ENCODE data around the gene ISM1. TPM values are rescaled to one million over a fixed set of nuclear protein-coding genes. Genes with fewer than 3 reads are reported as not detected.

Gene ISM1
- polyA plus RNA-seq, 1 donor: 0.81 TPM

DNA sequence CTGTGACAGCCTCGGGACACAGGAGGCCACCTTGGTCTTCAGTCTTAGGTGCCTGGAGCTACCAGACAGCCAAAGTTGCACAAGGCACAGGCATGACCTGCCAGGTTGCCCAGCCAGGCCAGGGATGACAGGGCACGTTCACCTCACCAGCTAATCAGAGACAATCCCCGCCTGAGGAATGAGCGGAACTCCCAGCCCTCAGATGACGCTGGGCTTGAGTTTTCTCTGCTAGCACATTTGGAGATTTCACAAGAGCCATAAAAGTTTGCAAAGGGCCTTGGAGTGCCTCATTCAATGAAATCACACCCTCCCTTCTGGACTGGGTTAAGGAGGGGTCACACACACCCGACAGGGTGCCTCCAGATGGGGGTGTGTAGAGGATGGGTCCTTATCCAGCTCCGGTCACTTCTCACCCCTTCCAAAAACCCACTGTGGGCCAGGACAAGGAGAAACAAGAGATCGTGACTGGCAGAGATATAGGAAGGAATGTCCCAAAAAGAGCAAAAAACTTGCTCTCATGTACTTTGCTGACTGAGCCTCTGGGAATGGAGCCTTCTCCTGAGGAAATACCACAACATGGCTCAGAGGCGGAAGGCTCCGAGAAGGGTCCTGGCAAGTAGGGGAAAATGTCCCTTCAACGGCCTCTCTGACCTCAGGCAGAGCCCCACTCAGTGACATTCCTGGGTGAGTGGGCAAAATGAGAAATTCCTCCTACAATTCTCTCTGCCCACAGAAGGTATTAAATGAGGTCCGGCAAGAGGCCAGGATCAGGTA, 121.6 kb downstream of the ISM1 start:
- no peak overlapping the region for H3K27ac ChIP-seq (ENCODE audit: low read length)
- peaks cover 18% of the 10 kb centered on the region for H3K4me1 ChIP-seq (ENCODE audit: control insufficient read depth, insufficient read depth, low read length)

DNA sequence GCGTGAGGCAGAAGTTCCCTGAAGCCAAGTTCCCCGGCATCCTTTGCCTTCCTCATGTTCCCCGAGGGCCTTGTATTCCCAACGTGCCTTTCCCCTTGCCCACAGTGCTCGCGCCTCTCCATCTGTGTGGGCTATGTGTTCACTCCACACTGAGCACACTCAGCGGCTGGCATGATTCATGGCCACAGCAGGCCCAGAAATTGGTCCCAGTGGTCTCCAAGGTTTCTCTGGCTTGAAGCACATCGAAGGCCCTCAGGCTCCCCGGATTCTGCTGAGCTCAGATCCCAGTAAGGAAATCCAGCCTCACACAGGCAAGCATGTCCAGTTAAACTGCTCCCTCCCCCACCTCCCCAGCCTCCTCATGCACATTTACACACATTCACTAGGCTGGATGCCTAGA, 123.6 kb downstream of the ISM1 start:
- H3K4me3 ChIP-seq (ENCODE audit: low read length): no peak overlapping the region
- peaks cover 8% of the 10 kb centered on the region for H3K4me1 ChIP-seq (ENCODE audit: control insufficient read depth, insufficient read depth, low read length)
- no peak for DNase-seq
- no peaks in the 10 kb centered on the region for H3K27me3 ChIP-seq (ENCODE audit: control insufficient read depth, insufficient read depth, low read length)
- H3K27ac ChIP-seq (ENCODE audit: low read length): no peak overlapping the region
- no peaks in the 10 kb centered on the region for H3K9me3 ChIP-seq (ENCODE audit: control insufficient read depth, low read depth, low read length)
- H3K36me3 ChIP-seq (ENCODE audit: control insufficient read depth, insufficient read depth, low read length): no peaks in the 10 kb centered on the region
- WGBS (ENCODE audit: insufficient coverage, low lambda C conversion rate): 100% methylated on average over 1 of the region's 9 CpGs

More for the DNA sequence above, 121.6 kb downstream of the ISM1 start:
- peak; percentile 43 to 57 for DNase-seq
- no peaks in the 10 kb centered on the region for H3K27me3 ChIP-seq (ENCODE audit: control insufficient read depth, insufficient read depth, low read length)
- no peaks in the 10 kb centered on the region for H3K9me3 ChIP-seq (ENCODE audit: control insufficient read depth, low read depth, low read length)
- H3K36me3 ChIP-seq (ENCODE audit: control insufficient read depth, insufficient read depth, low read length): no peaks in the 10 kb centered on the region
- 80% methylated on average over 1 of the region's 12 CpGs for WGBS (ENCODE audit: insufficient coverage, low lambda C conversion rate)
- H3K4me3 ChIP-seq (ENCODE audit: low read length): no peak overlapping the region

GRCh38 chr20:13348311-13349234, 127.5 kb downstream of the ISM1 start:
- no peaks in the 10 kb centered on the region for H3K4me1 ChIP-seq (ENCODE audit: control insufficient read depth, insufficient read depth, low read length)
- no peaks in the 10 kb centered on the region for H3K27me3 ChIP-seq (ENCODE audit: control insufficient read depth, insufficient read depth, low read length)
- WGBS (ENCODE audit: insufficient coverage, low lambda C conversion rate): 76% methylated on average over 2 of the region's 9 CpGs
- peak in 1 of 2 donors; percentile 13 for DNase-seq
- no peak overlapping the region for H3K4me3 ChIP-seq (ENCODE audit: low read length)
- no peak overlapping the region for H3K27ac ChIP-seq (ENCODE audit: low read length)
- no peaks in the 10 kb centered on the region for H3K36me3 ChIP-seq (ENCODE audit: control insufficient read depth, insufficient read depth, low read length)
- no peaks in the 10 kb centered on the region for H3K9me3 ChIP-seq (ENCODE audit: control insufficient read depth, low read depth, low read length)

DNA sequence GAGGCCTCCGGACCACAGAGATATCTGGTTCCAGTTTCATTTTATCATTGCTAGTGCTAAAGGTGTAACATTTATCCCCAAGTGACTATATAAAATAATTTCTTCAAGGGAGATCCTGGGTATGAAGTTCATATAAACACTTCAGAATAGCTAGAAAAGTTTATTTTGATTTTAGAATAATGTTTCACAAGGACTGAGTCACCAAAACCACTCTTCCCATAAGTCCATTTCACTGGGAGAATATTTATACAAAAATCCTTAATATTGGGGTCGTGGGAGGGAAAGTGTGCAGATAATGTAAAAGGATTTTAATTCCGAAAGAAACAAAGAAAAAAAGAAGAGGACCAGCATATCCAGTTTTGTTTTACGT, 128.1 kb downstream of the ISM1 start:
- no peak overlapping the region for H3K27ac ChIP-seq (ENCODE audit: low read length)
- DNase-seq: no peak
- no peak overlapping the region for H3K4me3 ChIP-seq (ENCODE audit: low read length)
- WGBS (ENCODE audit: insufficient coverage, low lambda C conversion rate): 92% methylated on average over 2 of the region's 4 CpGs
- H3K9me3 ChIP-seq (ENCODE audit: control insufficient read depth, low read depth, low read length): no peaks in the 10 kb centered on the region
- H3K4me1 ChIP-seq (ENCODE audit: control insufficient read depth, insufficient read depth, low read length): no peaks in the 10 kb centered on the region
- H3K36me3 ChIP-seq (ENCODE audit: control insufficient read depth, insufficient read depth, low read length): no peaks in the 10 kb centered on the region
- no peaks in the 10 kb centered on the region for H3K27me3 ChIP-seq (ENCODE audit: control insufficient read depth, insufficient read depth, low read length)

Other genes with a start within 250 kb of the ISM1 start
- 42.0 TPM for gene SPTLC3, start 212.3 kb upstream of the ISM1 start, polyA plus RNA-seq

Measured in large intestine (tissue), 3 donors.